22Rv1 (cell line): ENCODE data around the gene SLC22A31.

Experiments used
- H3K27ac ChIP-seq: fragments of 450-650 bp; 2 replicates; pipeline ENCODE4 v1.5.1; 2017
- CTCF ChIP-seq: fragments of 450-650 bp; IDR thresholded peaks from 2 replicates; pipeline ENCODE4 v1.5.1; 2017; ENCODE audit warnings: mild to moderate bottlenecking
- ZFX ChIP-seq: fragments of 450-650 bp; IDR thresholded peaks from 2 replicates; pipeline ENCODE4 v1.6.1; 2017; ENCODE audit warnings: antibody characterized with exemption, borderline replicate concordance

SLC22A31 gene

GRCh38 chr16:89161763-89162713, 38.3 kb downstream of the SLC22A31 start:
- TF ChIP-seq ZFX, result no peak
- TF ChIP-seq CTCF, result no peak
- no peak overlapping the region for H3K27ac ChIP-seq

GRCh38 chr16:89160977-89161701, 39.2 kb downstream of the SLC22A31 start:
- H3K27ac ChIP-seq, result no peak overlapping the region
- no peak for TF ChIP-seq CTCF
- TF ChIP-seq ZFX, result no peak

- H3K27ac ChIP-seq, result no peak overlapping the region
- TF ChIP-seq CTCF (no peak), ZFX (no peak)
Measured at GRCh38 chr16:89159850-89160354, 40.4 kb downstream of the SLC22A31 start.

DNA sequence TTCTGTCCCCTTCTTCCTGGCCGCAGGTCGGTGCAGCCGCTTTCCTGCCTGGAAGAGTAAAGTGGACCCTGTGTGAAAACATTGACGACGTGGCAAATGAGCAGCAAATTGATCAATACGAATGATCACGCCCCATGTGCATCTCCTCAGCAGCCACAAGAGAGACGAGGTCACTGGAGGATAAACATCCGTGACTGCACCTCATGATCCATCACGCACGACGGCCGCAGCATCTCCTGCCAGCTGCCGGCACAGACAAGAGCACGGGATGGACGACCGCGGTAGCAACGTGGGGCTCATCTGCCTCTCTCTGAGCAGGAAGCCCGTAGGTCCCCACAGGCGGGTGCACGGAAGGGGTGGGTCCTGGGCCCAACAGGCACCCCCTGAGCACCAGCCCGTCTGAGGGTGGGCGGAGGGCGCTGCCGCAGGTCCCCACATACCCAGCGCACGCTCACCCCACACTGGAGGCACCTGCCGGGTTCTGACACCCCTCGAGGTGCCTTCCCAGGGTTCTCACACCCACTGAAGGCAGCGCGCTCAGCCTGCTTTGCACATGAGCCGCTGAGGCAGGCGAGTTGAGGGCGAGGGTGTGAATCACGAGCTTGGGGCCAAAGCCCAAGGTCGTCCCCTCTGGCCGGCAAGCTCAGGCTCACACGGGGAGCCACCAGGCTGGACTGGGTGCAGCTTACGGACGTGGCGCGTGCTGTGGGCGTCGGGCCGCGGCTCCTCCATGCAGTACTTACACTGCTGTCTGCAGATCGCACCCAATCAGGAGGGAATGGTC, 41.1 kb downstream of the SLC22A31 start:
- H3K27ac ChIP-seq, result no peak overlapping the region
- TF ChIP-seq ZFX (no peak), CTCF (no peak)

- TF ChIP-seq ZFX (no peak), CTCF (no peak)
- H3K27ac ChIP-seq, result no peak overlapping the region
Measured at GRCh38 chr16:89157778-89158177, 42.6 kb downstream of the SLC22A31 start.

- no peak for TF ChIP-seq ZFX
- no peak for TF ChIP-seq CTCF
- H3K27ac ChIP-seq, result no peak overlapping the region
Measured at GRCh38 chr16:89156740-89157645, 43.3 kb downstream of the SLC22A31 start.
